ENCODE measurements around the gene NQO2. TPM values are rescaled to one million over a fixed set of nuclear protein-coding genes. Genes with fewer than 3 reads are reported as not detected.

NQO2 gene
- total RNA-seq, 1 experiment from 2014 or later = 82.9 TPM

DNA sequence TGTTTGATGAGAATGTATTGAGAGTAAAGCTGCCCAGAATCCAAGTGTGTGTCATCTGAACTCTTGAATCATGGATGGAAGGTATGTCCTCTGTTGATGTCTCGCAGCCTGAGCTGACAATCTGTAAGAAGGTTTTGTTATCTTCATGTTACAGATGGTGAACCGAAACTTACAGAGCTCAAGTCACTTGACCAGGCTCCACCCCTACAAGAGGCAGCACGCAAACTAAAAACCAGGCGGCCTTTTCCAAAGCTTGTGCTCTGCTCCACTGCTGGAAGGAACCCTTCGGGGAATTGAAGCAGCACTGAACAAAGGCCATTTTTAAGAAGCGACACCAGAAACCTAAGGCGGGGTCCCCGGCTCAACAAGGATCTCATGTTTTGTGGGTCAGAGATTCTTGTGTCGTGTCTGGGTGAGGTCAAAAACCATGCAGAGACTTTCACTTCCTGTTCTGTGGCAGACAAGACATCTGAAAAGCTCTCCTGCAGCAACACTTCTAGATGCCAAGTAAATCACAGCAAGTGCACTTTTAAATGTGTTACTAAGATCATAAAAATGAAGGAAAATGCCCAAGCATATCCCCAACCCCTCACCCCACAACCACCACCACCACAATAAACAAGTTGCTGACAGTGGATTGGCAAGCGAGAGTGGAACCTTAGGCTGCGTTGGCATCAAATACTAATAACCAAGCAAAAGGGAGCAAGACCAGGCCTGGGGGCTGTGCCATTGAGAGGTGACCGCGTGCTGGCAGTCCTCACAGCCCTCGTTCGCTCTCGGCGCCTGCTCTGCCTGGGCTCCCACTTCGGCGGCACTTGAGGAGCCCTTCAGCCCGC lies 27.3 kb downstream of the NQO2 start:
- Histone ChIP-seq H3K79me2 (ENCODE audit: insufficient read depth, low read length) (no peaks in the 10 kb centered on the region), H3K9me2 (ENCODE audit: insufficient read depth) (no peaks in the 10 kb centered on the region), H3K27ac (ENCODE audit: low read depth, low read length) (no peak overlapping the region), H3K4me1 (ENCODE audit: control insufficient read depth in 1 of 2, insufficient read depth in 2 of 2, low read length in 2 of 2) (peaks cover 21 to 40% of the 10 kb centered on the region in 2 experiments), H4K20me1 (ENCODE audit: insufficient read depth) (no peaks in the 10 kb centered on the region), H3K4me3 (replicated peaks in 1 of 2; ENCODE audit: low read depth in 1 of 2, low read length in 2 of 2) (no peak overlapping the region), H3K36me3 (ENCODE audit: control insufficient read depth in 1 of 2, insufficient read depth in 2 of 2, low read length in 2 of 2) (no peaks in the 10 kb centered on the region), H3K4me2 (ENCODE audit: low read length) (no peak overlapping the region), H3K9me3 (ENCODE audit: control insufficient read depth in 1 of 2, insufficient read depth in 1 of 2, low read depth in 1 of 2, low read length in 2 of 2) (no peaks in the 10 kb centered on the region), H3K27me3 (ENCODE audit: insufficient read depth, low read length) (no peaks in the 10 kb centered on the region), H3K9ac (ENCODE audit: low read length) (no peak overlapping the region), H2AFZ (ENCODE audit: low read depth, low read length, poor library complexity, severe bottlenecking) (no peak overlapping the region)
- DNase-seq (ENCODE audit: low read depth, low spot score) (no peak), ATAC-seq (no peak)
- RAD21 ChIA-PET (ENCODE audit: low non-redundant PET in 1 of 2, low total read pairs in 2 of 2, uncharacterized antibody in 2 of 2, unreplicated experiment in 2 of 2) = no interaction called here
- no TSS peak for BruUV-seq (replicated peaks)
- TF ChIP-seq POLR2AphosphoS5 (IDR thresholded peaks at IDR 0.05; ENCODE audit: low read depth, low read length) (no peak), ZNF274 (IDR thresholded peaks at IDR 0.05; ENCODE audit: low read depth, low read length) (no peak), RAD21 (IDR thresholded peaks at IDR 0.05; ENCODE audit: low read depth) (no peak), EGR1 (IDR thresholded peaks at IDR 0.05; ENCODE audit: low read depth) (no peak), POLR2A (IDR thresholded peaks at IDR 0.05; ENCODE audit: borderline replicate concordance, extremely low read depth, insufficient read depth, insufficient read length) (no peak), SRF (IDR thresholded peaks at IDR 0.05; ENCODE audit: low read depth) (no peak), CBX3 (IDR thresholded peaks at IDR 0.05; ENCODE audit: low read depth) (no peak), ZFX (IDR thresholded peaks at IDR 0.05) (no peak), TCF7L2 (IDR thresholded peaks at IDR 0.05; ENCODE audit: borderline replicate concordance, extremely low read depth, insufficient read depth, insufficient read length) (no peak), CEBPB (IDR thresholded peaks at IDR 0.05; ENCODE audit: low read depth) (no peak), ELF1 (IDR thresholded peaks at IDR 0.05; ENCODE audit: borderline replicate concordance, low read depth) (no peak), FOSL1 (IDR thresholded peaks at IDR 0.05; ENCODE audit: low read depth) (no peak), EZH2 (IDR thresholded peaks at IDR 0.05) (no peak)
- TF ChIP-seq, protein P1, sequence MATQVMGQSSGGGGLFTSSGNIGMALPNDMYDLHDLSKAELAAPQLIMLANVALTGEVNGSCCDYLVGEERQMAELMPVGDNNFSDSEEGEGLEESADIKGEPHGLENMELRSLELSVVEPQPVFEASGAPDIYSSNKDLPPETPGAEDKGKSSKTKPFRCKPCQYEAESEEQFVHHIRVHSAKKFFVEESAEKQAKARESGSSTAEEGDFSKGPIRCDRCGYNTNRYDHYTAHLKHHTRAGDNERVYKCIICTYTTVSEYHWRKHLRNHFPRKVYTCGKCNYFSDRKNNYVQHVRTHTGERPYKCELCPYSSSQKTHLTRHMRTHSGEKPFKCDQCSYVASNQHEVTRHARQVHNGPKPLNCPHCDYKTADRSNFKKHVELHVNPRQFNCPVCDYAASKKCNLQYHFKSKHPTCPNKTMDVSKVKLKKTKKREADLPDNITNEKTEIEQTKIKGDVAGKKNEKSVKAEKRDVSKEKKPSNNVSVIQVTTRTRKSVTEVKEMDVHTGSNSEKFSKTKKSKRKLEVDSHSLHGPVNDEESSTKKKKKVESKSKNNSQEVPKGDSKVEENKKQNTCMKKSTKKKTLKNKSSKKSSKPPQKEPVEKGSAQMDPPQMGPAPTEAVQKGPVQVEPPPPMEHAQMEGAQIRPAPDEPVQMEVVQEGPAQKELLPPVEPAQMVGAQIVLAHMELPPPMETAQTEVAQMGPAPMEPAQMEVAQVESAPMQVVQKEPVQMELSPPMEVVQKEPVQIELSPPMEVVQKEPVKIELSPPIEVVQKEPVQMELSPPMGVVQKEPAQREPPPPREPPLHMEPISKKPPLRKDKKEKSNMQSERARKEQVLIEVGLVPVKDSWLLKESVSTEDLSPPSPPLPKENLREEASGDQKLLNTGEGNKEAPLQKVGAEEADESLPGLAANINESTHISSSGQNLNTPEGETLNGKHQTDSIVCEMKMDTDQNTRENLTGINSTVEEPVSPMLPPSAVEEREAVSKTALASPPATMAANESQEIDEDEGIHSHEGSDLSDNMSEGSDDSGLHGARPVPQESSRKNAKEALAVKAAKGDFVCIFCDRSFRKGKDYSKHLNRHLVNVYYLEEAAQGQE (IDR thresholded peaks at IDR 0.05; ENCODE audit: low read depth) = no peak
- TF ChIP-seq, protein P2, sequence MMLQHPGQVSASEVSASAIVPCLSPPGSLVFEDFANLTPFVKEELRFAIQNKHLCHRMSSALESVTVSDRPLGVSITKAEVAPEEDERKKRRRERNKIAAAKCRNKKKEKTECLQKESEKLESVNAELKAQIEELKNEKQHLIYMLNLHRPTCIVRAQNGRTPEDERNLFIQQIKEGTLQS (IDR thresholded peaks at IDR 0.05) = no peak
- TF ChIP-seq, protein P3, sequence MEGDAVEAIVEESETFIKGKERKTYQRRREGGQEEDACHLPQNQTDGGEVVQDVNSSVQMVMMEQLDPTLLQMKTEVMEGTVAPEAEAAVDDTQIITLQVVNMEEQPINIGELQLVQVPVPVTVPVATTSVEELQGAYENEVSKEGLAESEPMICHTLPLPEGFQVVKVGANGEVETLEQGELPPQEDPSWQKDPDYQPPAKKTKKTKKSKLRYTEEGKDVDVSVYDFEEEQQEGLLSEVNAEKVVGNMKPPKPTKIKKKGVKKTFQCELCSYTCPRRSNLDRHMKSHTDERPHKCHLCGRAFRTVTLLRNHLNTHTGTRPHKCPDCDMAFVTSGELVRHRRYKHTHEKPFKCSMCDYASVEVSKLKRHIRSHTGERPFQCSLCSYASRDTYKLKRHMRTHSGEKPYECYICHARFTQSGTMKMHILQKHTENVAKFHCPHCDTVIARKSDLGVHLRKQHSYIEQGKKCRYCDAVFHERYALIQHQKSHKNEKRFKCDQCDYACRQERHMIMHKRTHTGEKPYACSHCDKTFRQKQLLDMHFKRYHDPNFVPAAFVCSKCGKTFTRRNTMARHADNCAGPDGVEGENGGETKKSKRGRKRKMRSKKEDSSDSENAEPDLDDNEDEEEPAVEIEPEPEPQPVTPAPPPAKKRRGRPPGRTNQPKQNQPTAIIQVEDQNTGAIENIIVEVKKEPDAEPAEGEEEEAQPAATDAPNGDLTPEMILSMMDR (IDR thresholded peaks at IDR 0.05 in 2 of 3, conservative IDR thresholded peaks at IDR 0.05 in 1 of 3; ENCODE audit: borderline replicate concordance in 1 of 3, insufficient read depth in 1 of 3, low read depth in 2 of 3, low read length in 2 of 3) = no peak
- TF ChIP-seq, protein P4, sequence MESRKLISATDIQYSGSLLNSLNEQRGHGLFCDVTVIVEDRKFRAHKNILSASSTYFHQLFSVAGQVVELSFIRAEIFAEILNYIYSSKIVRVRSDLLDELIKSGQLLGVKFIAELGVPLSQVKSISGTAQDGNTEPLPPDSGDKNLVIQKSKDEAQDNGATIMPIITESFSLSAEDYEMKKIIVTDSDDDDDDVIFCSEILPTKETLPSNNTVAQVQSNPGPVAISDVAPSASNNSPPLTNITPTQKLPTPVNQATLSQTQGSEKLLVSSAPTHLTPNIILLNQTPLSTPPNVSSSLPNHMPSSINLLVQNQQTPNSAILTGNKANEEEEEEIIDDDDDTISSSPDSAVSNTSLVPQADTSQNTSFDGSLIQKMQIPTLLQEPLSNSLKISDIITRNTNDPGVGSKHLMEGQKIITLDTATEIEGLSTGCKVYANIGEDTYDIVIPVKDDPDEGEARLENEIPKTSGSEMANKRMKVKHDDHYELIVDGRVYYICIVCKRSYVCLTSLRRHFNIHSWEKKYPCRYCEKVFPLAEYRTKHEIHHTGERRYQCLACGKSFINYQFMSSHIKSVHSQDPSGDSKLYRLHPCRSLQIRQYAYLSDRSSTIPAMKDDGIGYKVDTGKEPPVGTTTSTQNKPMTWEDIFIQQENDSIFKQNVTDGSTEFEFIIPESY (IDR thresholded peaks at IDR 0.05; ENCODE audit: extremely low read depth, insufficient replicate concordance, low read length) = no peak
- TF ChIP-seq, protein P5, sequence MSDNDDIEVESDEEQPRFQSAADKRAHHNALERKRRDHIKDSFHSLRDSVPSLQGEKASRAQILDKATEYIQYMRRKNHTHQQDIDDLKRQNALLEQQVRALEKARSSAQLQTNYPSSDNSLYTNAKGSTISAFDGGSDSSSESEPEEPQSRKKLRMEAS (IDR thresholded peaks at IDR 0.05) = no peak
- CTCF ChIA-PET = no interaction called here
- POLR2A ChIA-PET = interaction anchor here (1.5 kb wide), 1 partner anchor 87 kb away, joined by 4 read pairs; no protein-coding TSS in a partner anchor
- intact Hi-C loops (cut with micrococcal nuclease) = no loop called here
